Sigmoid colon (tissue), 7 donors: ENCODE data around the gene NEIL1. TPM values are rescaled to one million over a fixed set of nuclear protein-coding genes. Genes with fewer than 3 reads are reported as not detected.
"Not testable (repeated sequence)": the region's sequence is repeated elsewhere in the genome, so short reads cannot be mapped to it uniquely, and the experiment has no call there.

Experiments
- DNase-seq: peaks from one replicate; pipeline ENCODE4 v3.0.0-alpha.2; 2019
- H3K27ac ChIP-seq, 4 donors: fragments of 200-600 bp; sonication (generic); one replicate each; pipeline ENCODE4 v1.5.1; 2016 to 2019; ENCODE audit warnings: mild to moderate bottlenecking in 1 of 4
- H3K27me3 ChIP-seq, 3 donors: fragments of 200-600 bp; sonication (generic); one replicate each; pipeline ENCODE4 v1.5.1; 2019; ENCODE audit warnings: mild to moderate bottlenecking in 1 of 3
- H3K36me3 ChIP-seq, 4 donors: fragments of 200-600 bp; sonication (generic); one replicate each; pipeline ENCODE4 v1.5.1; 2016 to 2019
- H3K4me1 ChIP-seq, 4 donors: fragments of 200-600 bp; sonication (generic); one replicate each; pipeline ENCODE4 v1.5.1; 2017 to 2019
- H3K4me3 ChIP-seq, 4 donors: fragments of 200-600 bp; sonication (generic); one replicate each; pipeline ENCODE4 v1.5.1; 2017 to 2019; ENCODE audit warnings: mild to moderate bottlenecking in 2 of 4, moderate library complexity in 1 of 4
- H3K9me3 ChIP-seq, 4 donors: fragments of 200-600 bp in 3 of 4; sonication (generic) in 3 of 4; one replicate each; pipeline versions ENCODE4 v1.5.1 to v1.6.1; 2013 to 2019
- EP300 ChIP-seq, 4 donors: sonication (generic); formaldehyde crosslinking; IDR thresholded peaks; one replicate each; pipeline ENCODE4 v1.6.1; 2017; ENCODE audit warnings: antibody characterized with exemption in 4 of 4
- POLR2A ChIP-seq, 2 donors: fragments of 450-650 bp; IDR thresholded peaks; one replicate each; pipeline ENCODE4 v1.6.1; 2016; ENCODE audit warnings: antibody characterized with exemption in 2 of 2, mild to moderate bottlenecking in 2 of 2, moderate library complexity in 2 of 2
- POLR2AphosphoS5 ChIP-seq, 4 donors: sonication (generic); formaldehyde crosslinking; IDR thresholded peaks; one replicate each; pipeline ENCODE4 v1.6.1; 2017; ENCODE audit warnings: antibody characterized with exemption in 4 of 4
- WGBS, 2 donors: extraction: QIAGEN DNeasy Blood & Tissue Kit; methylation state at CpG; one replicate each; pipeline ENCODE4 v1.1.7; 2013; 5-methylcytosine and 5-hydroxymethylcytosine counted together
- intact Hi-C: fragments of 100-400 bp; cut with DNase I; formaldehyde crosslinking; loops from one replicate; pipeline ENCODE4 v1.15.1; 2023
- polyA plus RNA-seq, 3 donors: library from polyadenylated mRNA; stranded (reverse); fragments of 200-250 nt; gene quantifications; one replicate each; pipeline ENCODE4 v1.2.3, GENCODE V29; 2013
- total RNA-seq, 4 donors: library from RNA; depleted of rRNA; stranded (reverse); fragments of >200 nt; gene quantifications; one replicate each; pipeline ENCODE4 v1.1.0, GENCODE V29; 2016
- TF ChIP-seq, protein P1 (sequence below), 4 experiments: fragments of 450-650 bp in 3 of 4; fragments of 200-600 bp in 1 of 4; IDR thresholded peaks; one replicate each; pipeline ENCODE4 v1.5.1; 2016 to 2019; ENCODE audit warnings: antibody characterized with exemption in 4 of 4, mild to moderate bottlenecking in 3 of 4, moderate library complexity in 2 of 4
- donor health status: healthy with polysubstance abuse.
- donor health status: Bipolar disorder and iron deficiency.
- donor health status: healthy.

NEIL1 gene
- total and polyA plus RNA-seq, 7 donors, result 5.4 to 51.5 (median 22.2) TPM

- intact Hi-C loops, result no loop called here
- Histone ChIP-seq H3K9me3 (no peaks in the 10 kb centered on the region), H3K27me3 (no peaks in the 10 kb centered on the region), H3K36me3 (no peaks in the 10 kb centered on the region), H3K4me3 (no peak overlapping the region), H3K27ac (no peak overlapping the region), H3K4me1 (no peaks in the 10 kb centered on the region)
- DNase-seq, result peak; percentile 50
- 90 to 91% methylated on average over 3 of the region's 3 CpGs for WGBS, 2 donors
- TF ChIP-seq POLR2A (IDR thresholded peaks at IDR 0.05) (no peak), EP300 (IDR thresholded peaks at IDR 0.05) (no peak), POLR2AphosphoS5 (IDR thresholded peaks at IDR 0.05) (no peak)
- TF ChIP-seq, protein P1, sequence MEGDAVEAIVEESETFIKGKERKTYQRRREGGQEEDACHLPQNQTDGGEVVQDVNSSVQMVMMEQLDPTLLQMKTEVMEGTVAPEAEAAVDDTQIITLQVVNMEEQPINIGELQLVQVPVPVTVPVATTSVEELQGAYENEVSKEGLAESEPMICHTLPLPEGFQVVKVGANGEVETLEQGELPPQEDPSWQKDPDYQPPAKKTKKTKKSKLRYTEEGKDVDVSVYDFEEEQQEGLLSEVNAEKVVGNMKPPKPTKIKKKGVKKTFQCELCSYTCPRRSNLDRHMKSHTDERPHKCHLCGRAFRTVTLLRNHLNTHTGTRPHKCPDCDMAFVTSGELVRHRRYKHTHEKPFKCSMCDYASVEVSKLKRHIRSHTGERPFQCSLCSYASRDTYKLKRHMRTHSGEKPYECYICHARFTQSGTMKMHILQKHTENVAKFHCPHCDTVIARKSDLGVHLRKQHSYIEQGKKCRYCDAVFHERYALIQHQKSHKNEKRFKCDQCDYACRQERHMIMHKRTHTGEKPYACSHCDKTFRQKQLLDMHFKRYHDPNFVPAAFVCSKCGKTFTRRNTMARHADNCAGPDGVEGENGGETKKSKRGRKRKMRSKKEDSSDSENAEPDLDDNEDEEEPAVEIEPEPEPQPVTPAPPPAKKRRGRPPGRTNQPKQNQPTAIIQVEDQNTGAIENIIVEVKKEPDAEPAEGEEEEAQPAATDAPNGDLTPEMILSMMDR (IDR thresholded peaks at IDR 0.05), result no peak
Measured at GRCh38 chr15:75327491-75327890, 19.3 kb upstream of the NEIL1 start.

DNA sequence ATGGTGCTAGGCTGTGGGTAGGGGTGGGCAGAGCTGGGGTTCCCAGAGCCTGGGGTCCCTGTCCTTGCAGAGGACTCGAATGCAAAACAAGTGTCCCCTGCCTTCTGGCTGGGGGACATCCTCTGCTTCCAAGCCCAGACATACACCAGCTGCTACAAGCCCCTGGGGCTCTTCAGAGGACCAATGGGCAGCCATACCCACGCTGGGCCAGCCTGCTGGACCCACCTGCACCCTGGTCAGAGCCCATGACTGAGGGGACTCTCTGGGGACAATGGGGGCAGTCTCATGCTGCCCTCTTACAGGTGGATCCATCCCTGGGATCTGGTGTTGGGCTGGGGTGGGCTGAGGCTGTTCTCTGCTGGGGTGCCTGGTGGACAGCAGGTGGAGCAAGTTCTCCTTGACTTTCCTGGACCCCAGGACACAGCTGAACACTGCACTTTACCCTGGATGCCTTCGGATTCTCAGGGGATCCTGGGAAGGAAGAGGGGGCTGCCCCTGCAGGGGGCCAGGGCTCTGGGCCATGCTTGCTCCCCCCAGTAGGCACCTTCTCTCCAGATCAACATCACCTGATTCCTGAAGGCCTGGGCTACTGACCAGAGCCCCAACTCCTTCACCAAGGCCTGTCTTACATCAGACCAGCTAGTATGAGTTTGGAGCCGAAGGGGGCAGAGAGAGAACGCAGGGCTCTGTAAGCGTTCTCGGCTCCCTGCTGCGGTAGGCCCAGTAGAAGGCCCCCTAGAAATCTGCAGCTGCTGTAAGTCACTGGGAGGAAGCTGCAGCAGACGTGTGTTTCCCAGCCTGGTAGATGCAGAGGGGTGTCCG, 18.1 kb upstream of the NEIL1 start:
- Histone ChIP-seq H3K4me1 (no peaks in the 10 kb centered on the region), H3K36me3 (no peaks in the 10 kb centered on the region), H3K27me3 (no peaks in the 10 kb centered on the region), H3K9me3 (no peaks in the 10 kb centered on the region), H3K4me3 (no peak overlapping the region), H3K27ac (no peak overlapping the region)
- WGBS, 2 donors, result 75 to 86% methylated on average over 10 of the region's 10 CpGs
- DNase-seq, result peak; percentile 49
- TF ChIP-seq POLR2A (IDR thresholded peaks at IDR 0.05), result no peak
- TF ChIP-seq, protein P1 (IDR thresholded peaks at IDR 0.05), result no peak
- no peak for TF ChIP-seq EP300 (IDR thresholded peaks at IDR 0.05)
- no peak for TF ChIP-seq POLR2AphosphoS5 (IDR thresholded peaks at IDR 0.05)
- intact Hi-C loops, result no loop called here

DNA sequence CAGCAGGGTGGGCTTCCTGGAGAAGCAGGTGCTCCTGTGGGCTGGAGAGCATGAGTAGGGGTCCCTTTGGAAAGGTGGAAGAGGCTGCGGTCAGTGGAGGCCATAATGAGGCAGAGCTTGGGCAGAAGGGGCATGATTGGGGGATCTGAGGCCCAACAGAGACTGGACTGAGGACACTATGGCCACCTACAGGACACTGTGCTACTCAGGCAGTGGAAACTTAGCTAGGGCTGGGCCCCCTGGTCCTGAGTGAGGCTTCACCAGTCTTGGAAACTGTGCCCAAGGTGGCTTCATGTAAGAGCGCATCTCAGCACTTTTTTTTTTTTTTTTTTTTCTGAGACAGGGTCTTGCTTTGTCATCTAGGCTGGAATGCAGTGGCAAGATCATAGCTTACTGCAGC, 17.3 kb upstream of the NEIL1 start:
- H3K27me3 ChIP-seq, result no peaks in the 10 kb centered on the region
- H3K9me3 ChIP-seq, result no peaks in the 10 kb centered on the region
- intact Hi-C loops, result no loop called here
- H3K27ac ChIP-seq, result no peak overlapping the region
- H3K4me1 ChIP-seq, result no peaks in the 10 kb centered on the region
- H3K36me3 ChIP-seq, result no peaks in the 10 kb centered on the region
- 94 to 98% methylated on average over 2 of the region's 2 CpGs for WGBS, 2 donors
- TF ChIP-seq EP300 (IDR thresholded peaks at IDR 0.05) (no peak), POLR2A (IDR thresholded peaks at IDR 0.05) (no peak), POLR2AphosphoS5 (IDR thresholded peaks at IDR 0.05) (no peak)
- TF ChIP-seq, protein P1 (IDR thresholded peaks at IDR 0.05), result no peak
- no peak overlapping the region for H3K4me3 ChIP-seq
- DNase-seq, result peak; percentile 45

- WGBS, 2 donors, result 53 to 79% methylated on average over 7 of the region's 7 CpGs
- H3K9me3 ChIP-seq, H3K36me3 ChIP-seq, H3K27me3 ChIP-seq, H3K4me3 ChIP-seq, H3K27ac ChIP-seq, intact Hi-C loops: not testable (repeated sequence)
- DNase-seq, result peak; percentile 12
- H3K4me1 ChIP-seq, result peaks cover 0 to 17% (median 13%) of the 10 kb centered on the region in 4 donors
Measured at GRCh38 chr15:75332093-75332492, 14.7 kb upstream of the NEIL1 start.

- intact Hi-C loops, result not testable (repeated sequence)
Measured at GRCh38 chr15:75333654-75334419, 13.0 kb upstream of the NEIL1 start.

More at GRCh38 chr15:75333654-75334419, 13.0 kb upstream of the NEIL1 start:
- not testable (repeated sequence) for H3K27me3 ChIP-seq, H3K9me3 ChIP-seq, H3K36me3 ChIP-seq, H3K27ac ChIP-seq, H3K4me3 ChIP-seq
- 91 to 92% methylated on average over 15 of the region's 15 CpGs for WGBS, 2 donors
- DNase-seq, result peak; percentile 26
- peaks cover 0 to 19% (median 14%) of the 10 kb centered on the region in 4 donors for H3K4me1 ChIP-seq
